K562 (cell line): ENCODE data around the gene PTPRM. TPM values are rescaled to one million over a fixed set of nuclear protein-coding genes. Genes with fewer than 3 reads are reported as not detected.

Experiments
- BCOR ChIP-seq: fragments of 450-650 bp; IDR thresholded peaks from 2 replicates; pipeline ENCODE4 v1.6.1; 2016
- CHD7 ChIP-seq: fragments of 200-600 bp; sonication (generic); IDR thresholded peaks from one replicate; pipeline ENCODE4 v1.6.1; 2012; ENCODE audit warnings: mild to moderate bottlenecking, low read depth, low read length, inconsistent platforms
- KHSRP ChIP-seq: fragments of 450-650 bp; IDR thresholded peaks from 2 replicates; pipeline ENCODE4 v1.6.1; 2017
- ZBTB34 ChIP-seq: fragments of 250-450 bp; sonication (Bioruptor Pico); IDR thresholded peaks from 2 replicates; pipeline ENCODE4 v1.8.0; 2021; ENCODE audit warnings: mild to moderate bottlenecking, moderate library complexity
- polyA plus RNA-seq, 8 experiments: library from polyadenylated mRNA; depleted of rRNA in 4 of 8; stranded (reverse) in 5 of 8; unstranded in 3 of 8; fragments of >200 nt; fragmentation: Nextera tagmentation in 2 of 8; fragmentation: Illumina TruSeq in 1 of 8; extraction: Ambion mirVana in 2 of 8; extraction: Trizol in 1 of 8; gene quantifications; 2 replicates each; pipeline versions ENCODE4 v1.2.1 to v1.2.3, GENCODE V29; 2011 to 2014; ENCODE audit warnings: inconsistent platforms in 1 of 8, missing spikeins in 1 of 8
- total RNA-seq, 7 experiments: library from RNA; depleted of rRNA in 6 of 7; stranded (reverse); fragments of >200 nt in 6 of 7; fragmentation: Illumina TruSeq in 2 of 7; extraction: Trizol in 2 of 7; gene quantifications; 2 replicates each; pipeline versions ENCODE4 v1.2.1 to v1.2.3, GENCODE V29; 2011 to 2021; ENCODE audit warnings: low replicate concordance in 1 of 7

PTPRM gene
- total and polyA plus RNA-seq, 9 of the 15 experiments (the other 6 are each of a cell fraction or from before 2014, with no cell fraction given), result 0.03 to 0.16 (median 0.08) TPM; not detected in 3

GRCh38 chr18:7872569-7872968 is 305.5 kb downstream of the PTPRM start (continued):
- no peak for TF ChIP-seq CHD7
- TF ChIP-seq BCOR, result no peak
- no peak for TF ChIP-seq ZBTB34 (CRISPR knock-in tag)
- TF ChIP-seq KHSRP, result no peak
- TF ChIP-seq, all 486 proteins: peak for 0
